ENCODE data around the gene APMAP.

DNA sequence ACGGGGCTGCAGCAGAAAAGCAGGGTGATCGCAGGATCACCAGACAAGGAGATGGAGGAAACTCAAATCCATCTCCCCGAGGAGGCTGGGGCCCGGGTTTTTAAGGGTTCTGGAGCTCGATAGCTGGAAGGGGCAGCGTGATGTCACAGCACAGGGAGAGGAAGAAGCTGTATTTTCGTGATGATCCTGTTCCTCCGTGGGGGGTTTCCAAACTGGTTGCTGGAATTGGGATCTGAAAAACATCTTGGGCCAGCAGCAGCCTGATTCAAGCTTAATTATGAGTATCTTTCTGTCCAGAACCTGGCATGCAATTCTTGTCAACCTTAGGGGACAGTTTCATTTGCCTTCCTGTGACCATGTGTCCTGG lies 39.4 kb downstream of the APMAP start:
- TF ChIP-seq EZH2 (IDR thresholded peaks at IDR 0.05): no peak
- TF ChIP-seq, protein P1, sequence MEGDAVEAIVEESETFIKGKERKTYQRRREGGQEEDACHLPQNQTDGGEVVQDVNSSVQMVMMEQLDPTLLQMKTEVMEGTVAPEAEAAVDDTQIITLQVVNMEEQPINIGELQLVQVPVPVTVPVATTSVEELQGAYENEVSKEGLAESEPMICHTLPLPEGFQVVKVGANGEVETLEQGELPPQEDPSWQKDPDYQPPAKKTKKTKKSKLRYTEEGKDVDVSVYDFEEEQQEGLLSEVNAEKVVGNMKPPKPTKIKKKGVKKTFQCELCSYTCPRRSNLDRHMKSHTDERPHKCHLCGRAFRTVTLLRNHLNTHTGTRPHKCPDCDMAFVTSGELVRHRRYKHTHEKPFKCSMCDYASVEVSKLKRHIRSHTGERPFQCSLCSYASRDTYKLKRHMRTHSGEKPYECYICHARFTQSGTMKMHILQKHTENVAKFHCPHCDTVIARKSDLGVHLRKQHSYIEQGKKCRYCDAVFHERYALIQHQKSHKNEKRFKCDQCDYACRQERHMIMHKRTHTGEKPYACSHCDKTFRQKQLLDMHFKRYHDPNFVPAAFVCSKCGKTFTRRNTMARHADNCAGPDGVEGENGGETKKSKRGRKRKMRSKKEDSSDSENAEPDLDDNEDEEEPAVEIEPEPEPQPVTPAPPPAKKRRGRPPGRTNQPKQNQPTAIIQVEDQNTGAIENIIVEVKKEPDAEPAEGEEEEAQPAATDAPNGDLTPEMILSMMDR (IDR thresholded peaks at IDR 0.05 in 2 of 3, conservative IDR thresholded peaks at IDR 0.05 in 1 of 3; ENCODE audit: borderline replicate concordance in 1 of 3, insufficient read depth in 1 of 3, low read depth in 2 of 3, low read length in 2 of 3): no peak
- no peak for TF ChIP-seq RAD21 (IDR thresholded peaks at IDR 0.05; ENCODE audit: low read depth)
- TF ChIP-seq, protein P2, sequence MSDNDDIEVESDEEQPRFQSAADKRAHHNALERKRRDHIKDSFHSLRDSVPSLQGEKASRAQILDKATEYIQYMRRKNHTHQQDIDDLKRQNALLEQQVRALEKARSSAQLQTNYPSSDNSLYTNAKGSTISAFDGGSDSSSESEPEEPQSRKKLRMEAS (IDR thresholded peaks at IDR 0.05): no peak
- no peak for TF ChIP-seq POLR2A (IDR thresholded peaks at IDR 0.05; ENCODE audit: borderline replicate concordance, extremely low read depth, insufficient read depth, insufficient read length)
- TF ChIP-seq EZH2phosphoT487 (IDR thresholded peaks at IDR 0.05; ENCODE audit: borderline replicate concordance): no peak
- TF ChIP-seq SP1 (IDR thresholded peaks at IDR 0.05; ENCODE audit: low read depth): no peak
- no peak for TF ChIP-seq CEBPB (IDR thresholded peaks at IDR 0.05; ENCODE audit: low read depth)
